ENCODE results near the gene CFAP119. TPM values are rescaled to one million over a fixed set of nuclear protein-coding genes. Genes with fewer than 3 reads are reported as not detected.

CFAP119 gene
- total RNA-seq, 1 donor from 2014 or later, result 5.2 TPM

- no peak for DNase-seq (ENCODE audit: low spot score)
- H3K36me3 Mint-ChIP-seq (ENCODE audit: low read depth, unreplicated experiment), result peaks cover 51% of the 10 kb centered on the region
- no peak overlapping the region for H3K4me3 Mint-ChIP-seq (ENCODE audit: unreplicated experiment)
These were observed 22.6 kb downstream of the CFAP119 start for GRCh38 chr16:30738984-30739951.

GRCh38 chr16:30737794-30738648 lies 23.8 kb downstream of the CFAP119 start:
- Mint-ChIP-seq H3K4me1 (ENCODE audit: unreplicated experiment) (peaks cover 15% of the 10 kb centered on the region), H3K9me3 (ENCODE audit: unreplicated experiment) (no peaks in the 10 kb centered on the region), H3K4me3 (ENCODE audit: unreplicated experiment) (no peak overlapping the region), H3K27ac (ENCODE audit: unreplicated experiment) (peak overlapping the region; percentile 74), H3K27me3 (ENCODE audit: unreplicated experiment) (peaks cover 9% of the 10 kb centered on the region), H3K36me3 (ENCODE audit: low read depth, unreplicated experiment) (peaks cover 55% of the 10 kb centered on the region)
- no peak for DNase-seq (ENCODE audit: low spot score)
- TF ChIP-seq, protein P1, sequence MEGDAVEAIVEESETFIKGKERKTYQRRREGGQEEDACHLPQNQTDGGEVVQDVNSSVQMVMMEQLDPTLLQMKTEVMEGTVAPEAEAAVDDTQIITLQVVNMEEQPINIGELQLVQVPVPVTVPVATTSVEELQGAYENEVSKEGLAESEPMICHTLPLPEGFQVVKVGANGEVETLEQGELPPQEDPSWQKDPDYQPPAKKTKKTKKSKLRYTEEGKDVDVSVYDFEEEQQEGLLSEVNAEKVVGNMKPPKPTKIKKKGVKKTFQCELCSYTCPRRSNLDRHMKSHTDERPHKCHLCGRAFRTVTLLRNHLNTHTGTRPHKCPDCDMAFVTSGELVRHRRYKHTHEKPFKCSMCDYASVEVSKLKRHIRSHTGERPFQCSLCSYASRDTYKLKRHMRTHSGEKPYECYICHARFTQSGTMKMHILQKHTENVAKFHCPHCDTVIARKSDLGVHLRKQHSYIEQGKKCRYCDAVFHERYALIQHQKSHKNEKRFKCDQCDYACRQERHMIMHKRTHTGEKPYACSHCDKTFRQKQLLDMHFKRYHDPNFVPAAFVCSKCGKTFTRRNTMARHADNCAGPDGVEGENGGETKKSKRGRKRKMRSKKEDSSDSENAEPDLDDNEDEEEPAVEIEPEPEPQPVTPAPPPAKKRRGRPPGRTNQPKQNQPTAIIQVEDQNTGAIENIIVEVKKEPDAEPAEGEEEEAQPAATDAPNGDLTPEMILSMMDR (IDR thresholded peaks at IDR 0.05; ENCODE audit: unreplicated experiment), result no peak

More at GRCh38 chr16:30738984-30739951, 22.6 kb downstream of the CFAP119 start:
- Mint-ChIP-seq H3K27ac (ENCODE audit: unreplicated experiment) (peak overlapping the region; percentile 42), H3K4me1 (ENCODE audit: unreplicated experiment) (peaks cover 15% of the 10 kb centered on the region), H3K9me3 (ENCODE audit: unreplicated experiment) (no peaks in the 10 kb centered on the region), H3K27me3 (ENCODE audit: unreplicated experiment) (peaks cover 6% of the 10 kb centered on the region)
- TF ChIP-seq, protein P1 (IDR thresholded peaks at IDR 0.05; ENCODE audit: unreplicated experiment), result no peak

- DNase-seq (ENCODE audit: low spot score), result no peak
- Mint-ChIP-seq H3K27me3 (ENCODE audit: unreplicated experiment) (peaks cover 9% of the 10 kb centered on the region), H3K36me3 (ENCODE audit: low read depth, unreplicated experiment) (peaks cover 58% of the 10 kb centered on the region), H3K27ac (ENCODE audit: unreplicated experiment) (peak overlapping the region; percentile 57), H3K4me3 (ENCODE audit: unreplicated experiment) (peak overlapping the region; percentile 79), H3K9me3 (ENCODE audit: unreplicated experiment) (no peaks in the 10 kb centered on the region), H3K4me1 (ENCODE audit: unreplicated experiment) (peaks cover 15% of the 10 kb centered on the region)
- TF ChIP-seq, protein P1 (IDR thresholded peaks at IDR 0.05; ENCODE audit: unreplicated experiment), result no peak
These were observed 24.7 kb downstream of the CFAP119 start for GRCh38 chr16:30736995-30737793.

DNA sequence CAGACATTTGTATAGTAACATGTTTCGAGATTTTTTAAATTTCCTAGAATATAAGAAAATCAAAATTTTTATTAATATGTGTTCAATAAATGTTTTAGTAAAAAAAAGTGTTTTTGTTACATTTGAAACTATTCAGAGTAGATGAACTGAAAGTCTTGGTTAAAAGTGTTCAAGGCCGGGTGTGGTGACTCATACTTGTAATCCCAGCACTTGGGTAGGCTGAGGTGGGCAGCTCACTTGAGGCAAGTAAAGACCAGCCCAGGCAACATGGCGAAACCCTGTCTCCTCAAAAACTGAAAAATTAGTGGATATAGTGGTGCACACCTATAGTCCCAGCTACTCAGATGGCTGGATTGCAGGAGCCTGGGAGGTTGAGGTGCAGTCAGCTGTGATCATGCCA lies 30.5 kb downstream of the CFAP119 start:
- TF ChIP-seq, protein P1 (IDR thresholded peaks at IDR 0.05; ENCODE audit: unreplicated experiment), result no peak
- DNase-seq (ENCODE audit: low spot score), result no peak
- peaks cover 11% of the 10 kb centered on the region for H3K4me1 Mint-ChIP-seq (ENCODE audit: unreplicated experiment)
- no peak overlapping the region for H3K4me3 Mint-ChIP-seq (ENCODE audit: unreplicated experiment)
- H3K36me3 Mint-ChIP-seq (ENCODE audit: low read depth, unreplicated experiment), result peaks cover 48% of the 10 kb centered on the region
- H3K9me3 Mint-ChIP-seq (ENCODE audit: unreplicated experiment), result no peaks in the 10 kb centered on the region
- H3K27ac Mint-ChIP-seq (ENCODE audit: unreplicated experiment), result no peak overlapping the region
- H3K27me3 Mint-ChIP-seq (ENCODE audit: unreplicated experiment), result peaks cover 5% of the 10 kb centered on the region
